H9 (cell line): ENCODE results near the gene TTK. TPM values are rescaled to one million over a fixed set of nuclear protein-coding genes. Genes with fewer than 3 reads are reported as not detected.

Experiments
- DNase-seq: peaks from one replicate; pipeline ENCODE4 v3.0.0-alpha.2; 2017
- H2AFZ ChIP-seq: one replicate; pipeline ENCODE4 v1.6.1; 2013; ENCODE audit warnings: mild to moderate bottlenecking, low read length, control low read depth, moderate library complexity
- H2AK5ac ChIP-seq: 2 replicates; pipeline ENCODE4 v1.6.1; 2013; ENCODE audit warnings: low read length, control low read depth, mixed read lengths; ENCODE audit not compliant: insufficient read length
- H2BK120ac ChIP-seq: one replicate; pipeline ENCODE4 v1.6.1; 2013; ENCODE audit warnings: low read depth, mild to moderate bottlenecking, low read length, control low read depth, inconsistent platforms; ENCODE audit not compliant: poor library complexity, severe bottlenecking
- H2BK12ac ChIP-seq: 2 replicates; pipeline ENCODE4 v1.6.1; 2013; ENCODE audit warnings: low read length, control low read depth, mixed read lengths, low read depth; ENCODE audit not compliant: insufficient read length
- H2BK15ac ChIP-seq: 2 replicates; pipeline ENCODE4 v1.6.1; 2013; ENCODE audit warnings: low read depth, low read length, control low read depth
- H2BK20ac ChIP-seq: one replicate; pipeline ENCODE4 v1.6.1; 2013; ENCODE audit warnings: low read depth, mild to moderate bottlenecking, low read length, control low read depth, inconsistent platforms; ENCODE audit not compliant: poor library complexity, severe bottlenecking
- H2BK5ac ChIP-seq: 2 replicates; pipeline ENCODE4 v1.6.1; 2013; ENCODE audit warnings: low read length, control low read depth, mixed read lengths; ENCODE audit not compliant: insufficient read length
- H3K14ac ChIP-seq: 2 replicates; pipeline ENCODE4 v1.6.1; 2013; ENCODE audit warnings: low read length, control low read depth; ENCODE audit not compliant: insufficient read depth
- H3K18ac ChIP-seq: 2 replicates; pipeline ENCODE4 v1.6.1; 2013; ENCODE audit warnings: low read depth, mild to moderate bottlenecking, mixed read lengths, low read length, control low read depth; ENCODE audit not compliant: insufficient read length
- H3K23ac ChIP-seq: 2 replicates; pipeline ENCODE4 v1.6.1; 2013; ENCODE audit warnings: low read length, control low read depth, mixed read lengths, low read depth; ENCODE audit not compliant: insufficient read length
- H3K23me2 ChIP-seq: 2 replicates; pipeline ENCODE4 v1.6.1; 2013; ENCODE audit warnings: low read depth, mild to moderate bottlenecking, mixed read lengths, low read length, control low read depth; ENCODE audit not compliant: insufficient read length, poor library complexity, severe bottlenecking
- H3K27ac ChIP-seq: 2 replicates; pipeline ENCODE4 v1.5.1; 2013; ENCODE audit warnings: low read length, control low read depth, mixed read lengths, low read depth; ENCODE audit not compliant: insufficient read length
- H3K27me3 ChIP-seq: 2 replicates; pipeline ENCODE4 v1.6.1; 2013; ENCODE audit warnings: low read length, control low read depth, inconsistent platforms; ENCODE audit not compliant: insufficient read depth
- H3K4ac ChIP-seq: 2 replicates; pipeline ENCODE4 v1.6.1; 2013; ENCODE audit warnings: low read depth, mild to moderate bottlenecking, control low read depth, inconsistent platforms, low read length, moderate library complexity
- H3K4me1 ChIP-seq: 2 replicates; pipeline ENCODE4 v1.6.1; 2013; ENCODE audit warnings: low read length, control low read depth, inconsistent platforms; ENCODE audit not compliant: insufficient read depth
- H3K4me2 ChIP-seq: 2 replicates; pipeline ENCODE4 v1.6.1; 2013; ENCODE audit warnings: low read length, control low read depth, mixed read lengths; ENCODE audit not compliant: insufficient read length, insufficient read depth
- H3K56ac ChIP-seq: 2 replicates; pipeline ENCODE4 v1.6.1; 2013; ENCODE audit warnings: low read depth, mild to moderate bottlenecking, mixed read lengths, low read length, control low read depth; ENCODE audit not compliant: insufficient read length
- H3K79me1 ChIP-seq: 2 replicates; pipeline ENCODE4 v1.6.1; 2013; ENCODE audit warnings: low read depth, mild to moderate bottlenecking, moderate library complexity, low read length, control low read depth, inconsistent platforms; ENCODE audit not compliant: insufficient read depth, poor library complexity, severe bottlenecking
- H3K79me2 ChIP-seq: 2 replicates; pipeline ENCODE4 v1.6.1; 2013; ENCODE audit warnings: low read length, control low read depth, inconsistent platforms; ENCODE audit not compliant: insufficient read depth
- H3K9ac ChIP-seq: 2 replicates; pipeline ENCODE4 v1.6.1; 2013; ENCODE audit warnings: low read length, control low read depth, mixed read lengths; ENCODE audit not compliant: insufficient read length; ENCODE audit errors: extremely low read depth
- H3K9me3 ChIP-seq: one replicate; pipeline ENCODE4 v1.6.1; 2013; ENCODE audit warnings: low read depth, low read length, inconsistent platforms; ENCODE audit not compliant: control insufficient read depth
- H3T11ph ChIP-seq: one replicate; pipeline ENCODE4 v1.6.1; 2013; ENCODE audit warnings: mild to moderate bottlenecking, low read length, control low read depth, inconsistent platforms
- H4K20me1 ChIP-seq: one replicate; pipeline ENCODE4 v1.6.1; 2013; ENCODE audit not compliant: control insufficient read depth, insufficient read length, insufficient read depth
- H4K5ac ChIP-seq: 2 replicates; pipeline ENCODE4 v1.6.1; 2013; ENCODE audit warnings: low read depth, mild to moderate bottlenecking, mixed read lengths, low read length, control low read depth; ENCODE audit not compliant: insufficient read length
- H4K8ac ChIP-seq: replicated peaks from 2 replicates; pipeline ENCODE4 v1.6.1; 2013; ENCODE audit warnings: low read length, control low read depth, mixed read lengths, low read depth; ENCODE audit not compliant: insufficient read length
- H4K91ac ChIP-seq: 2 replicates; pipeline ENCODE4 v1.6.1; 2013; ENCODE audit warnings: low read depth, mild to moderate bottlenecking, moderate library complexity, mixed read lengths, low read length, control low read depth; ENCODE audit not compliant: insufficient read length
- H3K27ac Mint-ChIP-seq, 3 experiments: 2 replicates in 2 of 3; 3 replicates in 1 of 3; pipeline ENCODE4 v1.8.0; 2020 to 2021; ENCODE audit warnings: mixed read lengths in 3 of 3, mild to moderate bottlenecking in 1 of 3, moderate library complexity in 1 of 3
- H3K27me3 Mint-ChIP-seq: 2 replicates; pipeline ENCODE4 v1.8.0; 2021; ENCODE audit warnings: low read depth, mild to moderate bottlenecking, moderate library complexity, mixed read lengths
- H3K36me3 Mint-ChIP-seq, 3 experiments: 2 replicates in 2 of 3; 3 replicates in 1 of 3; pipeline ENCODE4 v1.8.0; 2020 to 2021; ENCODE audit warnings: low read depth in 3 of 3, mixed read lengths in 3 of 3; ENCODE audit not compliant: insufficient read depth in 1 of 3
- H3K4me1 Mint-ChIP-seq, 2 experiments: 2 replicates each; pipeline ENCODE4 v1.8.0; 2020; ENCODE audit warnings: mixed read lengths in 2 of 2
- H3K4me3 Mint-ChIP-seq, 2 experiments: 2 replicates in 1 of 2; 3 replicates in 1 of 2; pipeline ENCODE4 v1.8.0; 2020 to 2021; ENCODE audit warnings: mild to moderate bottlenecking in 2 of 2, mixed read lengths in 2 of 2, moderate library complexity in 1 of 2
- H3K9me3 Mint-ChIP-seq, 2 experiments: 2 replicates in 1 of 2; 3 replicates in 1 of 2; pipeline ENCODE4 v1.8.0; 2020; ENCODE audit warnings: mild to moderate bottlenecking in 2 of 2, mixed read lengths in 2 of 2, moderate library complexity in 1 of 2
- CTCF ChIP-seq: fragments of 200-600 bp; sonication (generic); conservative IDR thresholded peaks from 3 replicates; pipeline ENCODE4 v1.8.0; 2021; ENCODE audit warnings: antibody characterized with exemption, mild to moderate bottlenecking
- WGBS: extraction: QIAGEN DNeasy Blood & Tissue Kit; methylation state at CpG from one replicate; pipeline ENCODE4 v1.1.7; 2013; ENCODE audit warnings: missing lambda C conversion rate, low lambda C conversion rate, mixed read lengths; ENCODE audit not compliant: insufficient read length; ENCODE audit errors: extremely low coverage; 5-methylcytosine and 5-hydroxymethylcytosine counted together
- total RNA-seq: library from RNA; stranded (reverse); gene quantifications from 2 replicates; pipeline ENCODE4 v1.2.1, GENCODE V29; 2021

TTK gene
- total RNA-seq, 1 experiment from 2014 or later: 47.5 TPM

DNA sequence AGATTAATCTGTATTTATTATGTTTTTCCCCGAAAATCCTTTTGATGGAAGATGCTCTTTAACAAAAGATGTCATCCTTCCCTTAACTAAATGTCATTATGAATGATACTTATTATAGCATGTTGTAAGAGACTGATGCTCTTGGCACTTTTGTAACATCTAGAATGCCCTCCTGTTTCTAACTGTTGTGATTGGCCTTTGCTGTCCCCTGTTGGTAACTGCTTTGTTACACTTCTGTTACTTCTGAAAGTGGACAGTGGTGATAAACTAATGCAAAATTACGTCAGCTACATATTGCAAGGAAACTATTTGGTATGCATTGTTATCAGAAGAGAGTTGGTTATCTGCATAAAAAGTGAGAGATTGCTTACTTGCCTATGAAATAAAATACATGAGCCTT, 5.8 kb downstream of the TTK start:
- Histone ChIP-seq H4K5ac (no peak overlapping the region), H4K20me1 (no peaks in the 10 kb centered on the region), H3K9ac (no peak overlapping the region), H3K79me2 (peaks cover 6% of the 10 kb centered on the region; the same call in 1 of the 2 replicates), H3K4ac (no peak overlapping the region), H3K79me1 (no peaks in the 10 kb centered on the region), H3K4me2 (no peak overlapping the region), H2BK20ac (no peak overlapping the region), H3T11ph (no peak overlapping the region), H3K4me1 (no peaks in the 10 kb centered on the region), H2BK15ac (no peak overlapping the region), H2BK12ac (no peak overlapping the region), H3K56ac (no peak overlapping the region), H3K18ac (no peak overlapping the region), H3K9me3 (no peaks in the 10 kb centered on the region), H3K27me3 (no peaks in the 10 kb centered on the region), H2BK120ac (no peak overlapping the region), H4K8ac (no peak overlapping the region), H3K23ac (no peak overlapping the region), H3K23me2 (no peaks in the 10 kb centered on the region), H3K14ac (no peak overlapping the region), H2BK5ac (no peak overlapping the region), H3K27ac (no peak overlapping the region), H4K91ac (no peak overlapping the region), H2AFZ (no peak overlapping the region), H2AK5ac (no peak overlapping the region)
- H3K4me1 Mint-ChIP-seq: peaks cover 8 to 9% of the 10 kb centered on the region in 2 experiments
- no peaks in the 10 kb centered on the region for H3K27me3 Mint-ChIP-seq
- TF ChIP-seq CTCF: no peak
- no peaks in the 10 kb centered on the region for H3K9me3 Mint-ChIP-seq
- peaks cover 28 to 79% (median 68%) of the 10 kb centered on the region in 3 experiments; a peak in 6 of 7 replicates for H3K36me3 Mint-ChIP-seq
- no CpG with 5 or more reads among the region's 2 CpGs for WGBS
- DNase-seq: no peak
- no peak overlapping the region for H3K27ac Mint-ChIP-seq
- H3K4me3 Mint-ChIP-seq: no peak overlapping the region
